Mesothelial cell of epicardium (in vitro differentiated cells): ENCODE results near the gene TINAG. TPM values are rescaled to one million over a fixed set of nuclear protein-coding genes. Genes with fewer than 3 reads are reported as not detected.

ENCODE experiments used
- DNase-seq, 2 experiments: peaks; one replicate each; pipeline ENCODE4 v3.0.0; 2021; ENCODE audit warnings: low spot score in 2 of 2; ENCODE audit not compliant: unreplicated experiment in 2 of 2
- H3K27ac Mint-ChIP-seq: 2 replicates; pipeline ENCODE4 v1.8.0; 2021; ENCODE audit warnings: mixed read lengths
- H3K27me3 Mint-ChIP-seq: 2 replicates; pipeline ENCODE4 v1.8.0; 2021; ENCODE audit warnings: low read depth, mixed read lengths
- H3K36me3 Mint-ChIP-seq: 2 replicates; pipeline ENCODE4 v1.8.0; 2021; ENCODE audit warnings: mixed read lengths
- H3K4me1 Mint-ChIP-seq: 2 replicates; pipeline ENCODE4 v1.8.0; 2021; ENCODE audit warnings: mixed read lengths
- H3K4me3 Mint-ChIP-seq: 2 replicates; pipeline ENCODE4 v1.8.0; 2021; ENCODE audit warnings: mild to moderate bottlenecking, moderate library complexity, mixed read lengths
- H3K9me3 Mint-ChIP-seq: 2 replicates; pipeline ENCODE4 v1.8.0; 2021; ENCODE audit warnings: mixed read lengths
- total RNA-seq: library from RNA; stranded (reverse); gene quantifications from 3 replicates; pipeline ENCODE4 v1.2.1, GENCODE V29; 2021
- TF ChIP-seq, protein P1 (sequence below): fragments of 200-600 bp; sonication (generic); IDR thresholded peaks from one replicate; pipeline ENCODE4 v1.5.0; 2021; ENCODE audit warnings: antibody characterized with exemption; ENCODE audit not compliant: unreplicated experiment

TINAG gene
- total RNA-seq, 1 donor from 2014 or later = not detected

DNA sequence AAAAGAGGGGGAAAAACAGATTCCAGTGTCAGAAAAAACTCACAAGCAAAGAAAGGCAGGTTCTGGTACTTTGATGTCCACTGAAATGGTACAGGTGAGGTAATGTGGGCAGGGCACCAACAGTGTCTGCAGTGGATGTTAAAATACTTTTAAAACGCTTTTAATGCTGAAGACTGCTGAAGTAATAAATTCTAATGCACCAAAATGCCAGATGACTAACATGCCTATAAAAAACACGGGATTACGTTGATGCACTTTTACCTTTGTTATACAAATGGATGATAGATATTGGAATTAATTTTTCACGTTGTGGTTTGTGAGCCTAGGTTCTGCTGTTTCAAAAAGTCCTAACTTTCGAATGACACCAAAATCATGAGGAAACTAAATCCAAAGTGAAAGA lies 83.3 kb downstream of the TINAG start:
- Mint-ChIP-seq H3K27me3 (no peaks in the 10 kb centered on the region), H3K9me3 (peaks cover 13% of the 10 kb centered on the region), H3K36me3 (no peaks in the 10 kb centered on the region), H3K4me3 (no peak overlapping the region), H3K4me1 (no peaks in the 10 kb centered on the region), H3K27ac (no peak overlapping the region)
- TF ChIP-seq, protein P1, sequence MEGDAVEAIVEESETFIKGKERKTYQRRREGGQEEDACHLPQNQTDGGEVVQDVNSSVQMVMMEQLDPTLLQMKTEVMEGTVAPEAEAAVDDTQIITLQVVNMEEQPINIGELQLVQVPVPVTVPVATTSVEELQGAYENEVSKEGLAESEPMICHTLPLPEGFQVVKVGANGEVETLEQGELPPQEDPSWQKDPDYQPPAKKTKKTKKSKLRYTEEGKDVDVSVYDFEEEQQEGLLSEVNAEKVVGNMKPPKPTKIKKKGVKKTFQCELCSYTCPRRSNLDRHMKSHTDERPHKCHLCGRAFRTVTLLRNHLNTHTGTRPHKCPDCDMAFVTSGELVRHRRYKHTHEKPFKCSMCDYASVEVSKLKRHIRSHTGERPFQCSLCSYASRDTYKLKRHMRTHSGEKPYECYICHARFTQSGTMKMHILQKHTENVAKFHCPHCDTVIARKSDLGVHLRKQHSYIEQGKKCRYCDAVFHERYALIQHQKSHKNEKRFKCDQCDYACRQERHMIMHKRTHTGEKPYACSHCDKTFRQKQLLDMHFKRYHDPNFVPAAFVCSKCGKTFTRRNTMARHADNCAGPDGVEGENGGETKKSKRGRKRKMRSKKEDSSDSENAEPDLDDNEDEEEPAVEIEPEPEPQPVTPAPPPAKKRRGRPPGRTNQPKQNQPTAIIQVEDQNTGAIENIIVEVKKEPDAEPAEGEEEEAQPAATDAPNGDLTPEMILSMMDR = no peak
- no peak for DNase-seq

DNA sequence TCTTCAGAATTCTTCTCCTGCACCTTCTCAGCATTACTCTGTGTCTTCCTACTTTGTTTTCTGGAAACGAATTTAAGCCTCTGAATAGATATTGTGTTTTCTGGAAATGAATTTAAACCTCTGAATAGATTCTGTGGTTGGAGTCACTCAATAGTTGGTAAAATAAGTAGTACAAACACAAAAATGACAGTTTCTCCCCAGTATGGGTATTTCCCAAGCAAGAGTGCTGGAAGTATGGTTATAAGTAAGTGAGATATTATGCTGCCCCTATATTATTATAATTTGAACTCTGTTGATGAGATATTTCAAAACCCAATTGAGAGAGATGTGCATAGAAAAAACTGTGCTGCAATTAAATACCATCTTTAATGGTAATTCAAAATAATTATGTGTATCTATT lies 94.9 kb downstream of the TINAG start:
- no peaks in the 10 kb centered on the region for H3K9me3 Mint-ChIP-seq
- no peaks in the 10 kb centered on the region for H3K27me3 Mint-ChIP-seq
- H3K4me1 Mint-ChIP-seq = no peaks in the 10 kb centered on the region
- TF ChIP-seq, protein P1 = no peak
- H3K36me3 Mint-ChIP-seq = no peaks in the 10 kb centered on the region
- no peak for DNase-seq
- no peak overlapping the region for H3K27ac Mint-ChIP-seq
- H3K4me3 Mint-ChIP-seq = no peak overlapping the region

DNA sequence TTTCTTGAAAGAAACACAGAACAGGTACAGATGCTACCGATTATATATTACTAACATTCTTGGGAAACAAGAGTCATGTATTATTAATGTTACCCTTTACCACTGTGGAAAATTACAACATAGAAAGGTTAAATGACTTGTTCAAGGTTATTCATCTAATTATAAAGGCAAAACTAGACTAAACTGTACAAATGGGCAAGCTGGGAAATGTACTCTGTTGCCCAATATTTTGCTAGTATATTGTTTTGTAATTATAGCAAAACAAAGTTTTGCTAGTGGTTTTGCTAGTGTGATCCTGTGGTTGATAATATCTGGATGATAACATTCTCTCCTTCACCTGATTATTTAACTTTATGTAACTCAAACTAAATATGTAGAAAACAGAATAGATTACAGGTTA lies 96.5 kb downstream of the TINAG start:
- DNase-seq = no peak
- H3K36me3 Mint-ChIP-seq = no peaks in the 10 kb centered on the region

DNA sequence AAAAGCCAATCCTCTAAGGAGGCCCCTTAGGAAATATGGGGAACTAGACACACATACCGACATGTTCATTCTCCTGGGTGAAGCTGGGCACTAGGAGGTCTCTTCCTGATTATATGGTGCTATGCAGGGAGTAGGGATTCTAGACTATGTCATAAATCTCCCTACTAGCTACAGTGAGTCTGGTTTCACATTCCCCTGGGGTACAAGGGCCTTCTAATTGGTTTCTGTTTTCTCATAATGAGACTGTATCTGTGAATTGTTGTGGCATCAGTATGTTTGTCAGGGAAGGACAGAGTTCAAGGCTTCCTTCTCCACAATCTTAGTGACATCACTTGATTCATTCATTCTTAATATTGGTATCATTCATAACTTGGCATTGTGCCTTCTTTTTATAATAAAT lies 103.5 kb downstream of the TINAG start:
- Mint-ChIP-seq H3K4me3 (no peak overlapping the region), H3K4me1 (no peaks in the 10 kb centered on the region), H3K36me3 (no peaks in the 10 kb centered on the region), H3K9me3 (peaks cover 16% of the 10 kb centered on the region), H3K27me3 (no peaks in the 10 kb centered on the region), H3K27ac (no peak overlapping the region)
- TF ChIP-seq, protein P1 = no peak
- DNase-seq = no peak

More for the DNA sequence above, 96.5 kb downstream of the TINAG start:
- Mint-ChIP-seq H3K9me3 (peaks cover 13% of the 10 kb centered on the region), H3K4me3 (no peak overlapping the region), H3K4me1 (no peaks in the 10 kb centered on the region), H3K27me3 (no peaks in the 10 kb centered on the region), H3K27ac (no peak overlapping the region)
- TF ChIP-seq, protein P1 = no peak

DNA sequence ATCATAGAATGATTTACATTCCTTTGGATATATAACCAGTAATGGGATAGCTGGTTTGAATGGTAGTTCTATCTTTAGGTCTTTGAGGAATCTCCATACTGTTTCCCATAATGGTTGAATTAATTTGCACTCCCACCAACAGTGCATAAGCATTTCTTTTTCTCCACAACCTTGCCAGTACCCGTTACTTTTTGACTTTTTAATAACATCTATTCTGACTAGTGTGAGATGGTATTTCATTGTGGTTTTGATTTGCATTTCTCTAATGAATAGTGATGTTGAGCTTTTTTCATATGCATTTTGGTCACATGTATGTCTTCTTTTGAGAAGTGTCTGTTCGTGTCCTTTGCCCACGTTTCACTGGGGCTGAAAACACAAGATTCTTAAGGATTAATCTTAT lies 107.3 kb downstream of the TINAG start:
- TF ChIP-seq, protein P1 = no peak
- Mint-ChIP-seq H3K36me3 (no peaks in the 10 kb centered on the region), H3K27me3 (no peaks in the 10 kb centered on the region), H3K9me3 (peaks cover 14% of the 10 kb centered on the region), H3K27ac (no peak overlapping the region), H3K4me1 (no peaks in the 10 kb centered on the region), H3K4me3 (no peak overlapping the region)
- DNase-seq = no peak

DNA sequence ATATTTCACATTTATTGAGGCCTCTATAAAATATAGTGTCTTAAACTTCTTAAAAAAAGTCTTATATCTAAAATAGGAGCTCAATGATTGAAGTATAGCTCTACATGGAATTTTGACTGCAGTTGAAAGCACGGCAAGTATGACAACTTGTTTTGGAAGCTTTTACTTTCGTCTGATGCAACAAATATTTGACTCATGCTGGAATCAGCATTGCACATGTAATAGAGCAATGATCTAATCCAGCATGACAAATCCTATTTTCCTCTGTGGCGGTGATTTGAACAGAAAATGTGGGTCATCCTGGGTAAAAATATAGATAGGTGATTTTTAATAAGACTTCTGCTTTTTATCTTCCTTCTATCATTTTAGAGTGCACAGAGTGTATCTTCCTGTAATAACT lies 111.6 kb downstream of the TINAG start:
- no peak overlapping the region for H3K27ac Mint-ChIP-seq

More for the DNA sequence above, 111.6 kb downstream of the TINAG start:
- H3K36me3 Mint-ChIP-seq = no peaks in the 10 kb centered on the region
- no peak overlapping the region for H3K4me3 Mint-ChIP-seq
- TF ChIP-seq, protein P1 = no peak
- H3K9me3 Mint-ChIP-seq = peaks cover 21% of the 10 kb centered on the region
- DNase-seq = no peak
- H3K27me3 Mint-ChIP-seq = no peaks in the 10 kb centered on the region
- no peaks in the 10 kb centered on the region for H3K4me1 Mint-ChIP-seq
